A549 (cell line): ENCODE data around the gene IFIT2.

Source experiments
- CTCF ChIP-seq: fragments of >200 bp; sonication (Bioruptor Twin); formaldehyde crosslinking; IDR thresholded peaks from 3 replicates; pipeline ENCODE4 v1.5.1; 2016
- E2F6 ChIP-seq: IDR thresholded peaks from 2 replicates; pipeline ENCODE4 v1.6.1; 2012; ENCODE audit warnings: low read depth, borderline replicate concordance
- ESRRA ChIP-seq: fragments of 150-350 bp; IDR thresholded peaks from 2 replicates; pipeline ENCODE4 v1.6.1; 2014; ENCODE audit warnings: mild to moderate bottlenecking, low read length, borderline replicate concordance
- FOSL2 ChIP-seq, 2 experiments: fragments of 450-650 bp in 1 of 2; fragments of >200 bp in 1 of 2; sonication (Bioruptor Twin) in 1 of 2; formaldehyde crosslinking; IDR thresholded peaks; 2 replicates each; pipeline versions ENCODE4 v1.5.0 to v1.6.1; 2016 to 2020; ENCODE audit warnings: mild to moderate bottlenecking in 1 of 2, moderate library complexity in 1 of 2
- HMGXB4 ChIP-seq: fragments of 250-450 bp; sonication (Bioruptor Pico); IDR thresholded peaks from 2 replicates; pipeline ENCODE4 v1.5.0; 2021; ENCODE audit warnings: mild to moderate bottlenecking, moderate library complexity, borderline replicate concordance
- JUN ChIP-seq, 2 experiments: fragments of >200 bp; sonication (Bioruptor Twin); formaldehyde crosslinking; IDR thresholded peaks; 2 replicates in 1 of 2; 3 replicates in 1 of 2; pipeline ENCODE4 v1.6.1; 2016 to 2017
- NFE2L2 ChIP-seq: fragments of 150-350 bp; conservative IDR thresholded peaks from 2 replicates; pipeline ENCODE4 v1.6.1; 2014; ENCODE audit warnings: low read length
- NR3C1 ChIP-seq: fragments of >200 bp; sonication (Bioruptor Twin); formaldehyde crosslinking; IDR thresholded peaks from 3 replicates; pipeline ENCODE4 v1.6.1; 2017
- PBX3 ChIP-seq: IDR thresholded peaks from 2 replicates; pipeline ENCODE4 v1.6.1; 2012
- POLR2A ChIP-seq: IDR thresholded peaks from 2 replicates; pipeline ENCODE4 v1.6.1; 2012; ENCODE audit warnings: mild to moderate bottlenecking, low read length
- RAD21 ChIP-seq, 2 experiments: fragments of >200 bp in 1 of 2; sonication (Bioruptor Twin) in 1 of 2; formaldehyde crosslinking in 1 of 2; IDR thresholded peaks in 1 of 2; conservative IDR thresholded peaks in 1 of 2; 2 replicates in 1 of 2; 3 replicates in 1 of 2; pipeline ENCODE4 v1.6.1; 2012 to 2018; ENCODE audit warnings: inconsistent platforms in 1 of 2
- REST ChIP-seq: fragments of 200-600 bp; sonication (generic); IDR thresholded peaks from 2 replicates; pipeline ENCODE4 v1.6.1; 2016; ENCODE audit warnings: antibody characterized with exemption, mild to moderate bottlenecking, moderate library complexity
- USF2 ChIP-seq: fragments of 450-650 bp; IDR thresholded peaks from 2 replicates; pipeline ENCODE4 v1.6.1; 2014; ENCODE audit warnings: antibody characterized with exemption

- TF ChIP-seq CTCF, result no peak
- no peak for TF ChIP-seq HMGXB4
- TF ChIP-seq ESRRA, result no peak
- TF ChIP-seq NR3C1, result no peak
- TF ChIP-seq REST, result no peak
- no peak for TF ChIP-seq NFE2L2
- TF ChIP-seq FOSL2 (IDR thresholded peaks at IDR 0.05), result no peak
- TF ChIP-seq FOSL2 (CRISPR knock-in tag; IDR thresholded peaks at IDR 0.05), result no peak
- no peak for TF ChIP-seq USF2
- no peak for TF ChIP-seq POLR2A
- no peak for TF ChIP-seq JUN (IDR thresholded peaks at IDR 0.05)
- TF ChIP-seq RAD21 (conservative IDR thresholded peaks at IDR 0.05 in 1 of 2, IDR thresholded peaks at IDR 0.05 in 1 of 2), result no peak
- TF ChIP-seq E2F6, result no peak
- TF ChIP-seq PBX3, result no peak
Observed at GRCh38 chr10:89308266-89308665, 6.4 kb downstream of the IFIT2 start.
